Epidermal melanocyte (primary cell): ENCODE results near the gene TMEM141.
"Not testable (repeated sequence)": the region's sequence is repeated elsewhere in the genome, so short reads cannot be mapped to it uniquely, and the experiment has no call there.

ENCODE experiments used
- DNase-seq: peaks from one replicate; pipeline ENCODE4 v3.0.0; 2011; ENCODE audit warnings: low spot score; ENCODE audit not compliant: insufficient read length

Gene TMEM141

GRCh38 chr9:136773386-136774044 lies 17.6 kb upstream of the TMEM141 start:
- peak; percentile 15 for DNase-seq

- no peak for DNase-seq
Observed at GRCh38 chr9:136774416-136775045, 16.6 kb upstream of the TMEM141 start.

- peak; percentile 14 for DNase-seq
Observed at GRCh38 chr9:136775191-136775590, 16.0 kb upstream of the TMEM141 start.

GRCh38 chr9:136776947-136777346 lies 14.2 kb upstream of the TMEM141 start:
- peak; percentile 1 for DNase-seq

- peak; percentile 11 for DNase-seq
Observed at GRCh38 chr9:136777359-136777758, 13.8 kb upstream of the TMEM141 start.

GRCh38 chr9:136779808-136780207 lies 11.3 kb upstream of the TMEM141 start:
- peak; percentile 2 for DNase-seq

- no peak for DNase-seq
Observed at GRCh38 chr9:136782452-136782851, 8.7 kb upstream of the TMEM141 start.

- peak; percentile 11 for DNase-seq
Observed at GRCh38 chr9:136784249-136784996, 6.7 kb upstream of the TMEM141 start.

GRCh38 chr9:136784997-136785361 lies 6.2 kb upstream of the TMEM141 start:
- no peak for DNase-seq

- not testable (repeated sequence) for DNase-seq
Observed at GRCh38 chr9:136785565-136786355, 5.4 kb upstream of the TMEM141 start.

- peak; percentile 2 for DNase-seq
Observed at GRCh38 chr9:136786451-136786850, 4.7 kb upstream of the TMEM141 start.

GRCh38 chr9:136786983-136787382 lies 4.2 kb upstream of the TMEM141 start:
- not testable (repeated sequence) for DNase-seq

GRCh38 chr9:136787690-136788400 lies 3.3 kb upstream of the TMEM141 start:
- DNase-seq: peak; percentile 46

- not testable (repeated sequence) for DNase-seq
Observed at GRCh38 chr9:136788644-136789522, 2.3 kb upstream of the TMEM141 start.

- DNase-seq: no peak
Observed at GRCh38 chr9:136789523-136789937, 1.6 kb upstream of the TMEM141 start.

GRCh38 chr9:136791516-136792276 lies 552 bp downstream of the TMEM141 start:
- peak; percentile 21 for DNase-seq

- peak; percentile 6 for DNase-seq
Observed at GRCh38 chr9:136792321-136793085, 1.4 kb downstream of the TMEM141 start.
